A549 (cell line): Measurements from ENCODE around the gene NAP1L4.

ENCODE experiments used
- HDAC2 ChIP-seq: fragments of 200-600 bp; sonication (generic); IDR thresholded peaks from 2 replicates; pipeline ENCODE4 v1.6.1; 2016
- TF ChIP-seq, protein P1 (sequence below): fragments of >200 bp; sonication (Bioruptor Twin); formaldehyde crosslinking; IDR thresholded peaks from 3 replicates; pipeline ENCODE4 v1.5.1; 2016

- no peak for TF ChIP-seq HDAC2
- TF ChIP-seq, protein P1, sequence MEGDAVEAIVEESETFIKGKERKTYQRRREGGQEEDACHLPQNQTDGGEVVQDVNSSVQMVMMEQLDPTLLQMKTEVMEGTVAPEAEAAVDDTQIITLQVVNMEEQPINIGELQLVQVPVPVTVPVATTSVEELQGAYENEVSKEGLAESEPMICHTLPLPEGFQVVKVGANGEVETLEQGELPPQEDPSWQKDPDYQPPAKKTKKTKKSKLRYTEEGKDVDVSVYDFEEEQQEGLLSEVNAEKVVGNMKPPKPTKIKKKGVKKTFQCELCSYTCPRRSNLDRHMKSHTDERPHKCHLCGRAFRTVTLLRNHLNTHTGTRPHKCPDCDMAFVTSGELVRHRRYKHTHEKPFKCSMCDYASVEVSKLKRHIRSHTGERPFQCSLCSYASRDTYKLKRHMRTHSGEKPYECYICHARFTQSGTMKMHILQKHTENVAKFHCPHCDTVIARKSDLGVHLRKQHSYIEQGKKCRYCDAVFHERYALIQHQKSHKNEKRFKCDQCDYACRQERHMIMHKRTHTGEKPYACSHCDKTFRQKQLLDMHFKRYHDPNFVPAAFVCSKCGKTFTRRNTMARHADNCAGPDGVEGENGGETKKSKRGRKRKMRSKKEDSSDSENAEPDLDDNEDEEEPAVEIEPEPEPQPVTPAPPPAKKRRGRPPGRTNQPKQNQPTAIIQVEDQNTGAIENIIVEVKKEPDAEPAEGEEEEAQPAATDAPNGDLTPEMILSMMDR: no peak
Observed at GRCh38 chr11:2983908-2984307, 8.2 kb downstream of the NAP1L4 start.
